Kidney capillary endothelial cell (primary cell): ENCODE results near the gene TBC1D2B.
"Not testable (repeated sequence)": the region's sequence is repeated elsewhere in the genome, so short reads cannot be mapped to it uniquely, and the experiment has no call there.

Source experiments
- DNase-seq: peaks from one replicate; pipeline ENCODE4 v3.0.0-alpha.2; 2018; ENCODE audit warnings: low spot score

TBC1D2B gene

GRCh38 chr15:77974098-77974414 lies 103.5 kb downstream of the TBC1D2B start:
- no peak for DNase-seq

- DNase-seq = not testable (repeated sequence)
Measured at GRCh38 chr15:77973273-77974097, 104.0 kb downstream of the TBC1D2B start.

GRCh38 chr15:77972706-77973105 lies 104.8 kb downstream of the TBC1D2B start:
- not testable (repeated sequence) for DNase-seq

GRCh38 chr15:77971875-77972274 lies 105.6 kb downstream of the TBC1D2B start:
- DNase-seq = not testable (repeated sequence)

GRCh38 chr15:77970813-77971360 lies 106.6 kb downstream of the TBC1D2B start:
- DNase-seq = not testable (repeated sequence)

- no peak for DNase-seq
Measured at GRCh38 chr15:77969055-77969454, 108.5 kb downstream of the TBC1D2B start.

- no peak for DNase-seq
Measured at GRCh38 chr15:77967798-77968197, 109.7 kb downstream of the TBC1D2B start.

- not testable (repeated sequence) for DNase-seq
Measured at GRCh38 chr15:77967235-77967615, 110.3 kb downstream of the TBC1D2B start.

- DNase-seq = peak; percentile 71
Measured at GRCh38 chr15:77966540-77967234, 110.8 kb downstream of the TBC1D2B start.

GRCh38 chr15:77964193-77964592 lies 113.3 kb downstream of the TBC1D2B start:
- no peak for DNase-seq

GRCh38 chr15:77959432-77959879 lies 118.1 kb downstream of the TBC1D2B start:
- peak; percentile 78 for DNase-seq

- not testable (repeated sequence) for DNase-seq
Measured at GRCh38 chr15:77958716-77959431, 118.6 kb downstream of the TBC1D2B start.

GRCh38 chr15:77958021-77958420 lies 119.5 kb downstream of the TBC1D2B start:
- not testable (repeated sequence) for DNase-seq

- DNase-seq = not testable (repeated sequence)
Measured at GRCh38 chr15:77953926-77954325, 123.6 kb downstream of the TBC1D2B start.

- not testable (repeated sequence) for DNase-seq
Measured at GRCh38 chr15:77952928-77953446, 124.5 kb downstream of the TBC1D2B start.

- DNase-seq = not testable (repeated sequence)
Measured at GRCh38 chr15:77951105-77951786, 126.3 kb downstream of the TBC1D2B start.

GRCh38 chr15:77950470-77950869 lies 127.0 kb downstream of the TBC1D2B start:
- not testable (repeated sequence) for DNase-seq

GRCh38 chr15:77945566-77945965 lies 131.9 kb downstream of the TBC1D2B start:
- DNase-seq = no peak
